Activated naive CD4-positive, alpha-beta T cell treated with anti-CD3 and anti-CD28 coated beads, Interleukin-2, amount 50 U/mL, for 72 hours (primary cell): ENCODE results near the gene ZNF646. TPM values are rescaled to one million over a fixed set of nuclear protein-coding genes. Genes with fewer than 3 reads are reported as not detected.

Source experiments
- ATAC-seq, 2 donors: fragments of 150-1000 bp; cut with Tn5 transposase; 2 replicates each; pipeline ENCODE4 v1.10.0; 2021; ENCODE audit warnings: mild to moderate bottlenecking in 2 of 2, moderate library complexity in 2 of 2
- DNase-seq, 2 donors: peaks; one replicate each; pipeline ENCODE4 v3.0.0; 2021 to 2022; ENCODE audit warnings: low spot score in 2 of 2
- H3K27ac Mint-ChIP-seq, 2 donors: one replicate each; pipeline ENCODE4 v1.8.0; 2022; ENCODE audit warnings: mild to moderate bottlenecking in 2 of 2, mixed read lengths in 2 of 2
- H3K36me3 Mint-ChIP-seq, 2 donors: one replicate each; pipeline ENCODE4 v1.8.0; 2022; ENCODE audit warnings: mixed read lengths in 2 of 2
- H3K9me3 Mint-ChIP-seq, 2 donors: one replicate each; pipeline ENCODE4 v1.8.0; 2022; ENCODE audit warnings: mixed read lengths in 2 of 2
- total RNA-seq, 2 donors: library from RNA; stranded (reverse); gene quantifications; one replicate each; pipeline ENCODE4 v1.2.3, GENCODE V29; 2022

ZNF646 gene
- total RNA-seq, 2 donors from 2014 or later: 20.2 to 35.6 TPM

- DNase-seq: no peak
- Mint-ChIP-seq H3K9me3 (no peaks in the 10 kb centered on the region), H3K36me3 (no peaks in the 10 kb centered on the region), H3K27ac (no peak overlapping the region)
- ATAC-seq: no peak
Measured at GRCh38 chr16:31055613-31056012, 18.6 kb upstream of the ZNF646 start.

GRCh38 chr16:31061126-31061812 lies 13.0 kb upstream of the ZNF646 start:
- Mint-ChIP-seq H3K36me3 (peaks cover 20% of the 10 kb centered on the region in 2 donors), H3K9me3 (no peaks in the 10 kb centered on the region), H3K27ac (no peak overlapping the region)
- ATAC-seq (no peak), DNase-seq (no peak)

GRCh38 chr16:31061813-31062440 lies 12.3 kb upstream of the ZNF646 start:
- peaks cover 20 to 21% of the 10 kb centered on the region in 2 donors for H3K36me3 Mint-ChIP-seq
- H3K27ac Mint-ChIP-seq: no peak overlapping the region
- no peak for ATAC-seq

GRCh38 chr16:31063495-31063842 lies 10.8 kb upstream of the ZNF646 start:
- H3K27ac Mint-ChIP-seq: peak overlapping the region in 1 of 2 donors; percentile 44
- no peak for ATAC-seq

More at GRCh38 chr16:31061813-31062440, 12.3 kb upstream of the ZNF646 start:
- DNase-seq: no peak
- H3K9me3 Mint-ChIP-seq: no peaks in the 10 kb centered on the region

GRCh38 chr16:31063843-31064611 lies 10.2 kb upstream of the ZNF646 start:
- peaks cover 20 to 21% of the 10 kb centered on the region in 2 donors for H3K36me3 Mint-ChIP-seq
- ATAC-seq (peak; percentile 27 to 66), DNase-seq (no peak)
- H3K9me3 Mint-ChIP-seq: no peaks in the 10 kb centered on the region
- H3K27ac Mint-ChIP-seq: peak overlapping the region; percentile 64 to 90

More at GRCh38 chr16:31063495-31063842, 10.8 kb upstream of the ZNF646 start:
- no peak for DNase-seq
- Mint-ChIP-seq H3K9me3 (no peaks in the 10 kb centered on the region), H3K36me3 (peaks cover 20 to 21% of the 10 kb centered on the region in 2 donors)

- Mint-ChIP-seq H3K36me3 (peaks cover 20 to 21% of the 10 kb centered on the region in 2 donors), H3K9me3 (no peaks in the 10 kb centered on the region), H3K27ac (peak overlapping the region; percentile 64 to 90)
- DNase-seq: no peak
- peak; percentile 37 to 46 for ATAC-seq
Measured at GRCh38 chr16:31064882-31065461, 9.2 kb upstream of the ZNF646 start.

- no peak for ATAC-seq
- no peak overlapping the region for H3K27ac Mint-ChIP-seq
- H3K9me3 Mint-ChIP-seq: no peaks in the 10 kb centered on the region
- no peak for DNase-seq
- peaks cover 19 to 27% of the 10 kb centered on the region in 2 donors for H3K36me3 Mint-ChIP-seq
Measured at GRCh38 chr16:31067342-31067741, 6.9 kb upstream of the ZNF646 start.

GRCh38 chr16:31071861-31072260 lies 2.4 kb upstream of the ZNF646 start:
- ATAC-seq: no peak
- peaks cover 22 to 25% of the 10 kb centered on the region in 2 donors for H3K36me3 Mint-ChIP-seq
- H3K27ac Mint-ChIP-seq: peak overlapping the region; percentile 99
- DNase-seq: no peak
- H3K9me3 Mint-ChIP-seq: no peaks in the 10 kb centered on the region

GRCh38 chr16:31072540-31073141 lies 1.6 kb upstream of the ZNF646 start:
- Mint-ChIP-seq H3K27ac (peak overlapping the region; percentile 99), H3K9me3 (no peaks in the 10 kb centered on the region), H3K36me3 (peaks cover 22 to 27% of the 10 kb centered on the region in 2 donors)
- ATAC-seq: no peak
- peak in 1 of 2 donors; percentile 35 for DNase-seq

- H3K36me3 Mint-ChIP-seq: peaks cover 28 to 34% of the 10 kb centered on the region in 2 donors
- peak; percentile 49 to 75 for ATAC-seq
- no peaks in the 10 kb centered on the region for H3K9me3 Mint-ChIP-seq
- peak overlapping the region; percentile 99 for H3K27ac Mint-ChIP-seq
- DNase-seq: peak; percentile 80 to 88
Measured at GRCh38 chr16:31073142-31073969, 866 bp upstream of the ZNF646 start.

GRCh38 chr16:31074814-31075183 lies 577 bp downstream of the ZNF646 start:
- Mint-ChIP-seq H3K27ac (peak overlapping the region; percentile 98 to 99), H3K9me3 (no peaks in the 10 kb centered on the region), H3K36me3 (peaks cover 28 to 34% of the 10 kb centered on the region in 2 donors)
- ATAC-seq: no peak
- no peak for DNase-seq

- H3K9me3 Mint-ChIP-seq: no peaks in the 10 kb centered on the region
- DNase-seq: no peak
- ATAC-seq: no peak
- peak overlapping the region; percentile 87 to 99 for H3K27ac Mint-ChIP-seq
- H3K36me3 Mint-ChIP-seq: peaks cover 28 to 34% of the 10 kb centered on the region in 2 donors
Measured at GRCh38 chr16:31076319-31076718, 2.1 kb downstream of the ZNF646 start.

- H3K27ac Mint-ChIP-seq: no peak overlapping the region
- no peak for ATAC-seq
- H3K36me3 Mint-ChIP-seq: peaks cover 25 to 32% of the 10 kb centered on the region in 2 donors
- DNase-seq: no peak
- H3K9me3 Mint-ChIP-seq: no peaks in the 10 kb centered on the region
Measured at GRCh38 chr16:31077024-31077423, 2.8 kb downstream of the ZNF646 start.

- DNase-seq: no peak
- peaks cover 18 to 24% of the 10 kb centered on the region in 2 donors for H3K36me3 Mint-ChIP-seq
- H3K9me3 Mint-ChIP-seq: no peaks in the 10 kb centered on the region
- H3K27ac Mint-ChIP-seq: peak overlapping the region; percentile 23 to 71
- ATAC-seq: no peak
Measured at GRCh38 chr16:31077592-31078396, 3.6 kb downstream of the ZNF646 start.
